Fibroblast of skin of abdomen (primary cell): ENCODE results near the gene MARCHF3. TPM values are rescaled to one million over a fixed set of nuclear protein-coding genes. Genes with fewer than 3 reads are reported as not detected.
"Not testable (repeated sequence)": the region's sequence is repeated elsewhere in the genome, so short reads cannot be mapped to it uniquely, and the experiment has no call there.

Experiments
- DNase-seq: peaks from one replicate; pipeline ENCODE4 v3.0.0-alpha.2; 2013
- polyA plus RNA-seq, 2 experiments: library from polyadenylated mRNA; unstranded; fragments of 120-200 nt; gene quantifications; one replicate each; pipeline ENCODE4 v1.2.1, GENCODE V29; 2013; ENCODE audit not compliant: insufficient read length in 2 of 2

Gene MARCHF3
- 2.3 TPM for polyA plus RNA-seq (2013, experiment 1 of 2; ENCODE audit: insufficient read length)
- 2.7 TPM for polyA plus RNA-seq (2013, experiment 2 of 2; ENCODE audit: insufficient read length)

- DNase-seq = peak; percentile 94
These were observed at the start of gene MARCHF3 for GRCh38 chr5:127030259-127031146. Gene MARCHF3 (minus strand): TSS chr5:127030558. CDS start chr5:126918171, 112,387 bp downstream.

GRCh38 chr5:127079994-127080491 is 49.7 kb upstream of the MARCHF3 start:
- no peak for DNase-seq

GRCh38 chr5:127077366-127077765 is 47.0 kb upstream of the MARCHF3 start:
- no peak for DNase-seq

- peak; percentile 28 for DNase-seq
These were observed 46.2 kb upstream of the MARCHF3 start for GRCh38 chr5:127076315-127077129.

GRCh38 chr5:127074466-127074865 is 44.1 kb upstream of the MARCHF3 start:
- DNase-seq = no peak

GRCh38 chr5:127072861-127073846 is 42.8 kb upstream of the MARCHF3 start, which contains the start of gene C5orf63:
Gene C5orf63 (minus strand): TSS chr5:127073502. CDS start chr5:127058995, 14,507 bp downstream.
- DNase-seq = peak; percentile 31

GRCh38 chr5:127070243-127070642 is 39.9 kb upstream of the MARCHF3 start:
- DNase-seq = no peak

GRCh38 chr5:127068493-127069214 is 38.3 kb upstream of the MARCHF3 start:
- DNase-seq = peak; percentile 87

- no peak for DNase-seq
These were observed 36.4 kb upstream of the MARCHF3 start for GRCh38 chr5:127066721-127067120.

- no peak for DNase-seq
These were observed 34.0 kb upstream of the MARCHF3 start for GRCh38 chr5:127064253-127064840.

GRCh38 chr5:127063257-127063913 is 33.0 kb upstream of the MARCHF3 start:
- no peak for DNase-seq

GRCh38 chr5:127061956-127062355 is 31.6 kb upstream of the MARCHF3 start:
- no peak for DNase-seq

GRCh38 chr5:127061537-127061936 is 31.2 kb upstream of the MARCHF3 start:
- no peak for DNase-seq

- no peak for DNase-seq
These were observed 30.2 kb upstream of the MARCHF3 start for GRCh38 chr5:127060470-127060985.

GRCh38 chr5:127056896-127057295 is 26.5 kb upstream of the MARCHF3 start:
- DNase-seq = no peak

- DNase-seq = no peak
These were observed 25.7 kb upstream of the MARCHF3 start for GRCh38 chr5:127055880-127056653.

- not testable (repeated sequence) for DNase-seq
These were observed 23.2 kb upstream of the MARCHF3 start for GRCh38 chr5:127053551-127053950.

GRCh38 chr5:127053049-127053448 is 22.7 kb upstream of the MARCHF3 start:
- DNase-seq = no peak

GRCh38 chr5:127051591-127051990 is 21.2 kb upstream of the MARCHF3 start:
- DNase-seq = no peak
